ENCODE results near the gene PKD1L1.

DNA sequence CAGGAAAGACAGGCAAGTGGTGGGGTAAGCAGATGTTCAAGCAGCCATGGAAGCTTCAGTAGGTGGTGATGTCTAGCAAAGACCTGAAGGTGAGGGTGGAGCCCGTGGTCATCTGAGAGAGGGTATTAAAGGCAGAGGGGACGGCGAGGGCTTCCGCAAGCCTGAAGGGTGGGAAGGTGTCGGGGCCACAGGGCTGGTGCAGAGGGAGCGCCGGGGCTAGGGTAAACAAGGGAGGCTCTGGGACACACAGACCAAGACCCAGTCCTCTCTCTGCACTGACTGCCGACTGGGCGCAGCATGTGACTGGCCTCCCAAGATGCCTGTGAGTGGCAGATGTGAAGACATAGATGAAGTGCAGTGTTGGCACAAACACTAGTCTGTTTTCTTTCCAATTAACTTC lies 132.4 kb downstream of the PKD1L1 start:
- TF ChIP-seq, protein P1, sequence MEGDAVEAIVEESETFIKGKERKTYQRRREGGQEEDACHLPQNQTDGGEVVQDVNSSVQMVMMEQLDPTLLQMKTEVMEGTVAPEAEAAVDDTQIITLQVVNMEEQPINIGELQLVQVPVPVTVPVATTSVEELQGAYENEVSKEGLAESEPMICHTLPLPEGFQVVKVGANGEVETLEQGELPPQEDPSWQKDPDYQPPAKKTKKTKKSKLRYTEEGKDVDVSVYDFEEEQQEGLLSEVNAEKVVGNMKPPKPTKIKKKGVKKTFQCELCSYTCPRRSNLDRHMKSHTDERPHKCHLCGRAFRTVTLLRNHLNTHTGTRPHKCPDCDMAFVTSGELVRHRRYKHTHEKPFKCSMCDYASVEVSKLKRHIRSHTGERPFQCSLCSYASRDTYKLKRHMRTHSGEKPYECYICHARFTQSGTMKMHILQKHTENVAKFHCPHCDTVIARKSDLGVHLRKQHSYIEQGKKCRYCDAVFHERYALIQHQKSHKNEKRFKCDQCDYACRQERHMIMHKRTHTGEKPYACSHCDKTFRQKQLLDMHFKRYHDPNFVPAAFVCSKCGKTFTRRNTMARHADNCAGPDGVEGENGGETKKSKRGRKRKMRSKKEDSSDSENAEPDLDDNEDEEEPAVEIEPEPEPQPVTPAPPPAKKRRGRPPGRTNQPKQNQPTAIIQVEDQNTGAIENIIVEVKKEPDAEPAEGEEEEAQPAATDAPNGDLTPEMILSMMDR (IDR thresholded peaks at IDR 0.05) = no peak
- TF ChIP-seq POLR2A (IDR thresholded peaks at IDR 0.05) = no peak

Data from adrenal gland (tissue), 5 donors.